ENCODE measurements around the gene FNTB.

DNA sequence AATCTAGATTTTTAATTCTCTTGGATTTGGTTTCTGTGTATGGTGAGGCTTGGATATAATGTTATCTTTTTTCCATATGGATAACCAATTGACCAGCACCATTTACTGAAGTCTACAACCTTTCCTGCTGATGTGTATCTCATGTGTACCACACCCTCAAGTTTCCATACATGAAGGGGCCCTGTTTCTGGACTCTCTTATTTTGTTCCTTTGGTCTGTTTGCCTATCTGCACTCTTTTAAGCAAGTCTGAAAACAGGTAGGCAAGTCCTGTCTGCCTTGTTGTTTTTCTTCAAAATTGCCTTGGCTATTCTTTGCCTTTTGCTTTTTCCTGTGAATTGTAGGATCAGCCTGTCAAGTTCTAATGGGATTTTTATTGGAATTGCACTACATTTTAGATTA lies 71.0 kb downstream of the FNTB start:
- TF ChIP-seq CTCF (IDR thresholded peaks at IDR 0.05; ENCODE audit: poor library complexity), result no peak
- TF ChIP-seq EZH2phosphoT487 (IDR thresholded peaks at IDR 0.05; ENCODE audit: low read depth, severe bottlenecking, unreplicated experiment), result no peak

Data from hepatocyte (in vitro differentiated cells).